Measurements from ENCODE around the gene TMEM151A.
"Not testable (repeated sequence)": the region's sequence is repeated elsewhere in the genome, so short reads cannot be mapped to it uniquely, and the experiment has no call there.

DNA sequence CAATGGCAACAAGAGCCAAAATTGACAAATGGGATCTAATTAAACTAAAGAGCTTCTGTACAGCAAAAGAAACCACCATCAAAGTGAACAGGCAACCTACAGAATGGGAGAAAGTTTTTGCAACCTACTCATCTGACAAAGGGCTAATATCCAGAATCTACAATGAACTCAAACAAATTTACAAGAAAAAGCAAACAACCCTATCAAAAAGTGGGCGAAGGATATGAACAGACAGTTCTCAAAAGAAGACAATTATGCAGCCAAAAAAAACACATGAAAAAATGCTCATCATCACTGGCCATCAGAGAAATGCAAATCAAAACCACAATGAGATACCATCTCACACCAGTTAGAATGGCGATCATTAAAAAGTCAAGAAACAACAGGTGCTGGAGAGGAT is 28.6 kb downstream of the TMEM151A start:
- TF ChIP-seq, protein P1, sequence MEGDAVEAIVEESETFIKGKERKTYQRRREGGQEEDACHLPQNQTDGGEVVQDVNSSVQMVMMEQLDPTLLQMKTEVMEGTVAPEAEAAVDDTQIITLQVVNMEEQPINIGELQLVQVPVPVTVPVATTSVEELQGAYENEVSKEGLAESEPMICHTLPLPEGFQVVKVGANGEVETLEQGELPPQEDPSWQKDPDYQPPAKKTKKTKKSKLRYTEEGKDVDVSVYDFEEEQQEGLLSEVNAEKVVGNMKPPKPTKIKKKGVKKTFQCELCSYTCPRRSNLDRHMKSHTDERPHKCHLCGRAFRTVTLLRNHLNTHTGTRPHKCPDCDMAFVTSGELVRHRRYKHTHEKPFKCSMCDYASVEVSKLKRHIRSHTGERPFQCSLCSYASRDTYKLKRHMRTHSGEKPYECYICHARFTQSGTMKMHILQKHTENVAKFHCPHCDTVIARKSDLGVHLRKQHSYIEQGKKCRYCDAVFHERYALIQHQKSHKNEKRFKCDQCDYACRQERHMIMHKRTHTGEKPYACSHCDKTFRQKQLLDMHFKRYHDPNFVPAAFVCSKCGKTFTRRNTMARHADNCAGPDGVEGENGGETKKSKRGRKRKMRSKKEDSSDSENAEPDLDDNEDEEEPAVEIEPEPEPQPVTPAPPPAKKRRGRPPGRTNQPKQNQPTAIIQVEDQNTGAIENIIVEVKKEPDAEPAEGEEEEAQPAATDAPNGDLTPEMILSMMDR (conservative IDR thresholded peaks at IDR 0.05; ENCODE audit: low read depth, low read length) = not testable (repeated sequence)
- TF ChIP-seq POLR2A (IDR thresholded peaks at IDR 0.05; ENCODE audit: low read depth, low read length); BHLHE40 (IDR thresholded peaks at IDR 0.05; ENCODE audit: low read depth, low read length); MAFK (IDR thresholded peaks at IDR 0.05; ENCODE audit: low read depth, low read length); CEBPB (IDR thresholded peaks at IDR 0.05; ENCODE audit: low read depth, low read length); RAD21 (IDR thresholded peaks at IDR 0.05; ENCODE audit: low read length); FOS (IDR thresholded peaks at IDR 0.05; ENCODE audit: low read depth, low read length); SMC3 (IDR thresholded peaks at IDR 0.05; ENCODE audit: low read depth, low read length); RCOR1 (IDR thresholded peaks at IDR 0.05; ENCODE audit: insufficient replicate concordance, low read length); MXI1 (IDR thresholded peaks at IDR 0.05; ENCODE audit: borderline replicate concordance, low read depth, low read length); RFX5 (IDR thresholded peaks at IDR 0.05; ENCODE audit: low read depth, low read length); MAZ (IDR thresholded peaks at IDR 0.05; ENCODE audit: borderline replicate concordance, low read depth, low read length); CHD1 (IDR thresholded peaks at IDR 0.05; ENCODE audit: low read depth, low read length): not testable (repeated sequence)
- TF ChIP-seq, protein P2, sequence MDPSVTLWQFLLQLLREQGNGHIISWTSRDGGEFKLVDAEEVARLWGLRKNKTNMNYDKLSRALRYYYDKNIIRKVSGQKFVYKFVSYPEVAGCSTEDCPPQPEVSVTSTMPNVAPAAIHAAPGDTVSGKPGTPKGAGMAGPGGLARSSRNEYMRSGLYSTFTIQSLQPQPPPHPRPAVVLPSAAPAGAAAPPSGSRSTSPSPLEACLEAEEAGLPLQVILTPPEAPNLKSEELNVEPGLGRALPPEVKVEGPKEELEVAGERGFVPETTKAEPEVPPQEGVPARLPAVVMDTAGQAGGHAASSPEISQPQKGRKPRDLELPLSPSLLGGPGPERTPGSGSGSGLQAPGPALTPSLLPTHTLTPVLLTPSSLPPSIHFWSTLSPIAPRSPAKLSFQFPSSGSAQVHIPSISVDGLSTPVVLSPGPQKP (IDR thresholded peaks at IDR 0.05; ENCODE audit: borderline replicate concordance, low read depth, low read length) = not testable (repeated sequence)

Measured in IMR-90 (cell line).